SKM-1 (cell line): Measurements from ENCODE around the gene EHHADH.

Experiments
- DNase-seq: peaks from one replicate; lab custom pipeline; 2025; ENCODE audit not compliant: unreplicated experiment; lab: John Stamatoyannopoulos, UW

EHHADH gene

DNA sequence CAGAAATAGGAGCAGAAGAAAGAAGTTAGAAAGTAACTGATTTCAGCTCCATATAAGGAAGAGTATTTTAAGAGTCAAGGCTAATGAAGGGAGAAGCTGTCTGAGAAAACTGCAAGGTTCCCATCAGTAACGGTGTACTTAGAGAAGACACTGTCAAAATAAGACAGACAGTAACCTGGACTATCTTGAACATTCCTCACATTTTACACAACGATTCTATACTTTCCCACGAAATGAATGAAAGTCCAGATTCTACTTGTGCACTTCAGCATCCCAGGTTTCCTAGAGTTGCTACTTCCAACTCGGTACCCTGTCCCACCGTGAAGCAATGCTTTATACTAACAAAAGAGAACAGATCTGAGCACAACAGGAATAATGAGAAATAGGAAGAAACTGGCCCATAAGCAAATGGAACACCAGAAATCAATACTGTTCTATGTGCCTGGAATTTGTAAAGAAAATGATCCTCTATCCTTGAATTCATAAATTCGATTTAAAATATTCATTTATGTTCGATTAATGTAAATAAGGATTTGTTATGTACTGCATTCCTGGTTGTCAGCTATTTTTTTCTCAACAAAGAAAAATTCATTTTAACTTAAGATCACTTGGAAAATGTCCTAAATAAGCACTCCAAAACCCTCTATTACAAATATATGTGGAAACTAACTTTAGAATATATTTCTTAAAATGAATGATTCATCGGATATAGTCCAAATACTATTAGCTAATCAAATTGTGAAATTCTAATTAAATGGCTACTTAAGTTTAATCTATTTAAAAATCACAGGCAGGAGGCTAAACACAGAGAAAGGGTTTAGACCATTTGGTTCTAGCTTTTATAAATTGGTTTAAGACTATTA lies 102.5 kb downstream of the EHHADH start:
- no peak for DNase-seq

GRCh38 chr3:185150561-185150960 lies 103.3 kb downstream of the EHHADH start:
- no peak for DNase-seq

GRCh38 chr3:185149591-185149990 lies 104.3 kb downstream of the EHHADH start:
- DNase-seq = no peak

DNA sequence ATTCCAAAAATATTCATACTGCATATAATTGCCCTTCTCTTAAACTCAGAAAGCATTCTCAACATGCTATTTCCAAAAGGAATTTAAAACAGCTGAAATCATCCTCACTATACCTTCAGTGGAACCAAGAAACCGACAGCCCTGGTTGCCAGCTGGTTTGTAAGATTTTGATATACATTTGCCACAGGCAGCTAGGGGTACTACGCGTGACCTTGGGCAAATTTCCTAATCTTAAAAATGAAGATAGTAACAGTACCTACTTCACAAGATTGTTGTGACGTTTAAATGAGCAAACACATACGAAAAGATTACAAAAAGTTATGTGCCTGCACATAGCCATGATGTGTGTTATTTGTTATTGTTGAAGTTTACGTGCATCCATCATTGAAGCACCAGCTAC lies 108.3 kb downstream of the EHHADH start:
- no peak for DNase-seq

DNA sequence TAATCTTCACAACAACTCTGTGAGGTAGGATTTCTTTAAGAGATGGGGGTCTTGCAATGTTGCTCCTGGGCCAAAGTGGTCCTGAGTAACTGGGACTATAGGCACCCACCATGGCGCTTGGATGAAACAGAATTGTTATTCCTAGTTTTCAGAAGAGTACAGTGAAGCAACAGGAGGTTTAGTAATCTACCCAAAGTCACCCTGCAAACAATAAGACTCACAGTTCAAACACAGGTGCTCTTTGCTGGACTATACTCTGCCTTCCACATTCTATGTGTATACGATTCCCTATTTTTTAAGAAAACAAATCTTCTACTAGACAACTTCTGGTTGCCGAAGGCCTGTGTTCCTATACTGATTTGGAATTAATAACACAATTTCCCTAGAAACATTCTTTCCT lies 109.1 kb downstream of the EHHADH start:
- DNase-seq = no peak
